ENCODE results near the gene CCDC106.

Gene CCDC106

GRCh38 chr19:55622242-55622969, 25.6 kb upstream of the CCDC106 start:
- H3K27me3 ChIP-seq (ENCODE audit: insufficient read depth, low read length, poor library complexity, severe bottlenecking): no peaks in the 10 kb centered on the region
- H4K20me1 ChIP-seq (ENCODE audit: insufficient read depth, low read length, poor library complexity, severe bottlenecking): peaks cover 6% of the 10 kb centered on the region
- H3K79me2 ChIP-seq (ENCODE audit: insufficient read depth, low read length): 0 out of 2 replicates have a peak, but pooled peaks cover 7% of the 10 kb centered on the region
- H3K9me3 ChIP-seq (ENCODE audit: insufficient read depth, low read depth, low read length): no peaks in the 10 kb centered on the region
- H3K4me3 ChIP-seq (ENCODE audit: low read length, poor library complexity, severe bottlenecking): no peak overlapping the region
- H3K9me2 ChIP-seq (replicated peaks; ENCODE audit: low read depth, low read length): no peaks in the 10 kb centered on the region
- no peak for TF ChIP-seq CTCF (conservative IDR thresholded peaks at IDR 0.05; ENCODE audit: low read length)
- TF ChIP-seq EZH2phosphoT487 (IDR thresholded peaks at IDR 0.05; ENCODE audit: borderline replicate concordance): no peak
- peaks cover 16% of the 10 kb centered on the region for H3K4me1 ChIP-seq (ENCODE audit: insufficient read depth, low read length, poor library complexity, severe bottlenecking)
- no peak overlapping the region for H3K9ac ChIP-seq (ENCODE audit: low read depth, low read length, poor library complexity, severe bottlenecking)
- no peak overlapping the region for H2AFZ ChIP-seq (ENCODE audit: low read length)
- peaks cover 3% of the 10 kb centered on the region; the same call in 1 of the 2 replicates for H3K36me3 ChIP-seq (ENCODE audit: insufficient read depth, low read length)
- H3K4me2 ChIP-seq (ENCODE audit: low read depth, low read length, poor library complexity, severe bottlenecking): no peak overlapping the region
- H3F3A ChIP-seq (ENCODE audit: low read depth): no peaks in the 10 kb centered on the region

- TF ChIP-seq CTCF (conservative IDR thresholded peaks at IDR 0.05; ENCODE audit: low read length): no peak
- Histone ChIP-seq H3K9ac (ENCODE audit: low read depth, low read length, poor library complexity, severe bottlenecking) (no peak overlapping the region), H3K9me3 (ENCODE audit: insufficient read depth, low read depth, low read length) (no peaks in the 10 kb centered on the region), H3K9me2 (replicated peaks; ENCODE audit: low read depth, low read length) (no peaks in the 10 kb centered on the region), H3F3A (ENCODE audit: low read depth) (no peaks in the 10 kb centered on the region), H3K79me2 (ENCODE audit: insufficient read depth, low read length) (0 out of 2 replicates have a peak, but pooled peaks cover 7% of the 10 kb centered on the region), H3K4me2 (ENCODE audit: low read depth, low read length, poor library complexity, severe bottlenecking) (peak overlapping the region; percentile 66), H4K20me1 (ENCODE audit: insufficient read depth, low read length, poor library complexity, severe bottlenecking) (peaks cover 6% of the 10 kb centered on the region), H3K36me3 (ENCODE audit: insufficient read depth, low read length) (no peaks in the 10 kb centered on the region), H2AFZ (ENCODE audit: low read length) (no peak overlapping the region), H3K4me3 (ENCODE audit: low read length, poor library complexity, severe bottlenecking) (no peak overlapping the region), H3K4me1 (ENCODE audit: insufficient read depth, low read length, poor library complexity, severe bottlenecking) (peaks cover 16% of the 10 kb centered on the region), H3K27me3 (ENCODE audit: insufficient read depth, low read length, poor library complexity, severe bottlenecking) (no peaks in the 10 kb centered on the region)
Measured at GRCh38 chr19:55623130-55623529, 24.9 kb upstream of the CCDC106 start.

GRCh38 chr19:55623561-55623960, 24.5 kb upstream of the CCDC106 start:
- Histone ChIP-seq H3K9me3 (ENCODE audit: insufficient read depth, low read depth, low read length) (no peaks in the 10 kb centered on the region), H3K27me3 (ENCODE audit: insufficient read depth, low read length, poor library complexity, severe bottlenecking) (no peaks in the 10 kb centered on the region), H3K9ac (ENCODE audit: low read depth, low read length, poor library complexity, severe bottlenecking) (no peak overlapping the region), H3F3A (ENCODE audit: low read depth) (no peaks in the 10 kb centered on the region), H3K36me3 (ENCODE audit: insufficient read depth, low read length) (no peaks in the 10 kb centered on the region), H3K4me1 (ENCODE audit: insufficient read depth, low read length, poor library complexity, severe bottlenecking) (peaks cover 16% of the 10 kb centered on the region), H3K9me2 (replicated peaks; ENCODE audit: low read depth, low read length) (no peaks in the 10 kb centered on the region), H3K4me3 (ENCODE audit: low read length, poor library complexity, severe bottlenecking) (peak overlapping the region; percentile 76), H4K20me1 (ENCODE audit: insufficient read depth, low read length, poor library complexity, severe bottlenecking) (peaks cover 6% of the 10 kb centered on the region), H3K4me2 (ENCODE audit: low read depth, low read length, poor library complexity, severe bottlenecking) (peak overlapping the region; percentile 66), H2AFZ (ENCODE audit: low read length) (no peak overlapping the region), H3K79me2 (ENCODE audit: insufficient read depth, low read length) (0 out of 2 replicates have a peak, but pooled peaks cover 7% of the 10 kb centered on the region)
- TF ChIP-seq CTCF (conservative IDR thresholded peaks at IDR 0.05; ENCODE audit: low read length) (no peak), EZH2phosphoT487 (IDR thresholded peaks at IDR 0.05; ENCODE audit: borderline replicate concordance) (no peak)

Data from Loucy (cell line).